ENCODE results near the gene MAML3.

- no peak for TF ChIP-seq MAX (IDR thresholded peaks at IDR 0.05)
- TF ChIP-seq DRAP1 (CRISPR knock-in tag; IDR thresholded peaks at IDR 0.05): no peak
- no peak for TF ChIP-seq ZBTB49 (CRISPR knock-in tag; IDR thresholded peaks at IDR 0.05; ENCODE audit: borderline replicate concordance)
- TF ChIP-seq MNT (IDR thresholded peaks at IDR 0.05): no peak
- no peak for TF ChIP-seq RELA (CRISPR knock-in tag; IDR thresholded peaks at IDR 0.05)
- TF ChIP-seq ZNF816 (CRISPR knock-in tag; IDR thresholded peaks at IDR 0.05; ENCODE audit: borderline replicate concordance): no peak
- TF ChIP-seq RNF219 (CRISPR knock-in tag; IDR thresholded peaks at IDR 0.05): no peak
Observed at GRCh38 chr4:139810710-139811109, 343.3 kb downstream of the MAML3 start.

Measured in HepG2 (cell line).